ENCODE measurements around the gene SIX2.

GRCh38 chr2:45006041-45006941 lies 3.0 kb downstream of the SIX2 start:
- TF ChIP-seq, protein P1, sequence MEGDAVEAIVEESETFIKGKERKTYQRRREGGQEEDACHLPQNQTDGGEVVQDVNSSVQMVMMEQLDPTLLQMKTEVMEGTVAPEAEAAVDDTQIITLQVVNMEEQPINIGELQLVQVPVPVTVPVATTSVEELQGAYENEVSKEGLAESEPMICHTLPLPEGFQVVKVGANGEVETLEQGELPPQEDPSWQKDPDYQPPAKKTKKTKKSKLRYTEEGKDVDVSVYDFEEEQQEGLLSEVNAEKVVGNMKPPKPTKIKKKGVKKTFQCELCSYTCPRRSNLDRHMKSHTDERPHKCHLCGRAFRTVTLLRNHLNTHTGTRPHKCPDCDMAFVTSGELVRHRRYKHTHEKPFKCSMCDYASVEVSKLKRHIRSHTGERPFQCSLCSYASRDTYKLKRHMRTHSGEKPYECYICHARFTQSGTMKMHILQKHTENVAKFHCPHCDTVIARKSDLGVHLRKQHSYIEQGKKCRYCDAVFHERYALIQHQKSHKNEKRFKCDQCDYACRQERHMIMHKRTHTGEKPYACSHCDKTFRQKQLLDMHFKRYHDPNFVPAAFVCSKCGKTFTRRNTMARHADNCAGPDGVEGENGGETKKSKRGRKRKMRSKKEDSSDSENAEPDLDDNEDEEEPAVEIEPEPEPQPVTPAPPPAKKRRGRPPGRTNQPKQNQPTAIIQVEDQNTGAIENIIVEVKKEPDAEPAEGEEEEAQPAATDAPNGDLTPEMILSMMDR (conservative IDR thresholded peaks at IDR 0.05 in 1 of 2, IDR thresholded peaks at IDR 0.05 in 1 of 2; ENCODE audit: low read depth in 1 of 2, low read length in 2 of 2), result no peak
- peak; percentile 19 for TF ChIP-seq EZH2 (IDR thresholded peaks at IDR 0.05; ENCODE audit: low read length, missing control alignments)
